Transverse colon (tissue), 4 donors: ENCODE data around the gene F2RL2. TPM values are rescaled to one million over a fixed set of nuclear protein-coding genes. Genes with fewer than 3 reads are reported as not detected.

ENCODE experiments used
- DNase-seq: peaks from one replicate; pipeline ENCODE4 v3.0.0-alpha.2; 2019
- H3K27ac ChIP-seq, 4 donors: fragments of 200-600 bp; sonication (generic); 2 replicates each; pipeline ENCODE4 v1.5.1; 2016 to 2018; ENCODE audit warnings: inconsistent platforms in 4 of 4
- H3K27me3 ChIP-seq: fragments of 200-600 bp; sonication (generic); 2 replicates; pipeline ENCODE4 v1.5.1; 2017; ENCODE audit warnings: inconsistent platforms
- H3K36me3 ChIP-seq, 4 donors: fragments of 200-600 bp; sonication (generic); 2 replicates each; pipeline ENCODE4 v1.5.1; 2017 to 2019; ENCODE audit warnings: inconsistent platforms in 4 of 4
- H3K4me1 ChIP-seq, 4 donors: fragments of 200-600 bp; sonication (generic); 2 replicates each; pipeline ENCODE4 v1.5.1; 2017 to 2020; ENCODE audit warnings: inconsistent platforms in 4 of 4
- H3K4me3 ChIP-seq, 4 donors: fragments of 200-600 bp; sonication (generic); 1 replicate in 1 of 4; 2 replicates in 3 of 4; pipeline versions ENCODE4 v1.5.1 to v1.6.1; 2017 to 2019; ENCODE audit warnings: inconsistent platforms in 4 of 4
- H3K9me3 ChIP-seq, 2 donors: fragments of 200-600 bp; sonication (generic); 2 replicates each; pipeline ENCODE4 v1.5.1; 2017 to 2019; ENCODE audit warnings: inconsistent platforms in 2 of 2
- CTCF ChIP-seq, 5 experiments: fragments of 200-600 bp in 3 of 5; fragments of 450-650 bp in 2 of 5; sonication (generic) in 3 of 5; IDR thresholded peaks; 1 replicate in 2 of 5; 2 replicates in 3 of 5; pipeline ENCODE4 v1.5.1; 2016 to 2017; ENCODE audit warnings: antibody characterized with exemption in 5 of 5, inconsistent platforms in 3 of 5, mild to moderate bottlenecking in 2 of 5, moderate library complexity in 1 of 5
- EP300 ChIP-seq: sonication (generic); formaldehyde crosslinking; IDR thresholded peaks from one replicate; pipeline ENCODE4 v1.6.1; 2017; ENCODE audit warnings: antibody characterized with exemption, low read depth
- POLR2A ChIP-seq: fragments of 450-650 bp; IDR thresholded peaks from one replicate; pipeline ENCODE4 v1.6.1; 2016; ENCODE audit warnings: antibody characterized with exemption, mild to moderate bottlenecking, moderate library complexity
- POLR2AphosphoS5 ChIP-seq, 3 donors: sonication (generic); formaldehyde crosslinking; IDR thresholded peaks; one replicate each; pipeline ENCODE4 v1.6.1; 2016; ENCODE audit warnings: antibody characterized with exemption in 3 of 3
- WGBS, 2 donors: methylation state at CpG; one replicate each; pipeline ENCODE4 v1.1.5; 2018; ENCODE audit warnings: low coverage in 1 of 2; 5-methylcytosine and 5-hydroxymethylcytosine counted together
- in situ Hi-C, 4 donors: fragments of 200-750 bp; cut with MboI; loops; one replicate each; pipeline versions ENCODE4 v1.15.0 to v1.15.1; 2017; ENCODE audit warnings: low sequenced_read_pairs in 3 of 4, low pct_ligation_motif_present in 1 of 4, low pct_unique_long_range_greater_than_20kb in 1 of 4
- intact Hi-C: fragments of 100-400 bp; cut with DNase I; formaldehyde crosslinking; loops from one replicate; pipeline ENCODE4 v1.15.1; 2023; ENCODE audit warnings: low total_unique reads
- total RNA-seq, 4 donors: library from RNA; depleted of rRNA; stranded (reverse); fragments of >200 nt; gene quantifications; one replicate each; pipeline ENCODE4 v1.1.0, GENCODE V29; 2016

Gene F2RL2
- total RNA-seq, 4 donors from 2014 or later = 0.32 to 0.96 TPM; not detected in 2

GRCh38 chr5:76610196-76610595, 13.0 kb downstream of the F2RL2 start:
- in situ Hi-C loops (loop anchor here in 1 of 4 donors (25.0 kb wide), 1 partner anchor 402 kb away; no protein-coding TSS in a partner anchor), intact Hi-C loops (no loop called here)
- Histone ChIP-seq H3K27ac (no peak overlapping the region), H3K27me3 (no peaks in the 10 kb centered on the region), H3K4me3 (no peak overlapping the region), H3K9me3 (no peaks in the 10 kb centered on the region), H3K36me3 (peaks cover 0 to 3% (median 0%) of the 10 kb centered on the region in 4 donors), H3K4me1 (peaks cover 0 to 8% (median 0%) of the 10 kb centered on the region in 4 donors)
- no peak for DNase-seq
- WGBS, 2 donors = 81 to 100% methylated on average over 1 of the region's 1 CpG
- no peak for TF ChIP-seq EP300
- TF ChIP-seq POLR2A = no peak
- no peak for TF ChIP-seq POLR2AphosphoS5 (IDR thresholded peaks at IDR 0.05)
- TF ChIP-seq CTCF (IDR thresholded peaks at IDR 0.05) = no peak

- in situ Hi-C loops (loop anchor here in 3 of 4 donors (10.0 to 25.0 kb wide), 2 partner anchors 166 to 403 kb away; no protein-coding TSS in a partner anchor), intact Hi-C loops (loop anchor here (10.0 kb wide), 1 partner anchor 166 kb away; no protein-coding TSS in a partner anchor)
- Histone ChIP-seq H3K4me1 (peaks cover 0 to 15% (median 0%) of the 10 kb centered on the region in 4 donors), H3K36me3 (peaks cover 0 to 3% (median 0%) of the 10 kb centered on the region in 4 donors), H3K4me3 (no peak overlapping the region), H3K9me3 (no peaks in the 10 kb centered on the region), H3K27ac (no peak overlapping the region), H3K27me3 (no peaks in the 10 kb centered on the region)
- 65 to 83% methylated on average over 2 to 4 of the region's 4 CpGs for WGBS, 2 donors
- DNase-seq = no peak
- TF ChIP-seq EP300 (no peak), CTCF (IDR thresholded peaks at IDR 0.05) (no peak), POLR2A (no peak), POLR2AphosphoS5 (IDR thresholded peaks at IDR 0.05) (no peak)
These were observed 14.4 kb downstream of the F2RL2 start for GRCh38 chr5:76608833-76609232.

GRCh38 chr5:76607353-76607871, 15.8 kb downstream of the F2RL2 start:
- H3K4me1 ChIP-seq = peaks cover 0 to 15% (median 0%) of the 10 kb centered on the region in 4 donors
- peaks cover 0 to 3% (median 0%) of the 10 kb centered on the region in 4 donors for H3K36me3 ChIP-seq
- H3K27ac ChIP-seq = peak overlapping the region in 1 of 4 donors; percentile 48
- 53 to 58% methylated on average over 3 to 9 of the region's 9 CpGs for WGBS, 2 donors
- H3K9me3 ChIP-seq = no peaks in the 10 kb centered on the region
- no peak overlapping the region for H3K4me3 ChIP-seq
- no peak for DNase-seq
- in situ Hi-C loops (loop anchor here in 3 of 4 donors (10.0 to 25.0 kb wide), 2 partner anchors 167 to 405 kb away; no protein-coding TSS in a partner anchor), intact Hi-C loops (loop anchor here (10.0 kb wide), 1 partner anchor 167 kb away; no protein-coding TSS in a partner anchor)
- H3K27me3 ChIP-seq = no peaks in the 10 kb centered on the region
- TF ChIP-seq POLR2A (no peak), CTCF (IDR thresholded peaks at IDR 0.05) (no peak), EP300 (no peak), POLR2AphosphoS5 (IDR thresholded peaks at IDR 0.05) (no peak)

- intact Hi-C loops (loop anchor here (10.0 kb wide), 1 partner anchor 168 kb away; no protein-coding TSS in a partner anchor), in situ Hi-C loops (loop anchor here in 3 of 4 donors (10.0 to 25.0 kb wide), 2 partner anchors 168 to 406 kb away; no protein-coding TSS in a partner anchor)
- Histone ChIP-seq H3K36me3 (peaks cover 0 to 3% (median 0%) of the 10 kb centered on the region in 4 donors), H3K9me3 (no peaks in the 10 kb centered on the region), H3K4me1 (peaks cover 0 to 15% (median 0%) of the 10 kb centered on the region in 4 donors), H3K27ac (no peak overlapping the region), H3K4me3 (no peak overlapping the region), H3K27me3 (no peaks in the 10 kb centered on the region)
- TF ChIP-seq EP300 (no peak), POLR2AphosphoS5 (IDR thresholded peaks at IDR 0.05) (no peak), CTCF (IDR thresholded peaks at IDR 0.05) (no peak), POLR2A (no peak)
- 83 to 90% methylated on average over 2 of the region's 2 CpGs for whole genome bisulfite sequencing, 2 donors
- no peak for DNase-seq
These were observed 16.5 kb downstream of the F2RL2 start for GRCh38 chr5:76606701-76607100.
